ENCODE measurements around the gene MTRF1. TPM values are rescaled to one million over a fixed set of nuclear protein-coding genes. Genes with fewer than 3 reads are reported as not detected.

MTRF1 gene
- total RNA-seq, 2 experiments from 2014 or later, result 22.6 to 23.4 TPM

DNA sequence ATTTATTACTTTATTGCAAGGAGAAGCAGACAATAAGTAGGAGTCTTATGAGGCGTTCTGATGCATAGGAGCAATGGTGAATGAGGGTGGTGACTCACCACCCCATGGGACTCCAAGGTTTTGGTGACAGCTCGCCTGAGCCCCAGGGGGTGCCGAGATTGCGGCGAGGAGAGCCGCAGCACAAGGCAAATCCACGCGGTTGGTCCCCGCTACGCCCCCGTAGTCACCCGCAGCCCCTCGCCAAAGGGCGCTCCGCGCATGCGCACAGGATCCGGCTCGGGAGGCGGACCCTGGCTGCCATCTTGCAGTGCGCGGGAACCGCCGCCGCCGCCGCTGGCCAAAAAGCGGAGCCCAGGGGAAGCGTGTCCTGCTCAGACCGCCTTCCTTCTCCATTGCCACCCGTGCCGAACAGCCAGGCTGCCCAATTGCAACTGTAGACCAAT, 47.6 kb upstream of the MTRF1 start, which contains the start of gene NAA16:
TSS of gene NAA16 (plus strand) at position 305 of the 443 bp plus-strand sequence. CDS start 262 bp downstream, outside the sequence.
- Mint-ChIP-seq H3K4me3 (peak within 1 kb of the TSS; percentile 94), H3K27ac (peak within 1 kb of the TSS; percentile 95), H3K27me3 (no peaks in the 10 kb centered on the region), H3K9me3 (no peaks in the 10 kb centered on the region), H3K4me1 (ENCODE audit: low read depth) (peaks cover 27% of the 10 kb centered on the region), H3K36me3 (ENCODE audit: low read depth) (peaks cover 10% of the 10 kb centered on the region)
- intact Hi-C loops (cut with micrococcal nuclease), result loop anchor here (2.0 to 10.0 kb wide), 2 partner anchors 48 to 236 kb away; partner anchors contain the start of gene MTRF1
- DNase-seq, result peak; percentile 96
- ChIA-PET POLR2A (interaction anchor here (0.7 to 1.5 kb wide), 2 partner anchors 250 to 1003 kb away, joined by 3 to 4 read pairs; partner anchors contain the start of gene WBP4), CTCF (no interaction called here)
- ATAC-seq, result peak; percentile 83
- TF ChIP-seq, protein P1, sequence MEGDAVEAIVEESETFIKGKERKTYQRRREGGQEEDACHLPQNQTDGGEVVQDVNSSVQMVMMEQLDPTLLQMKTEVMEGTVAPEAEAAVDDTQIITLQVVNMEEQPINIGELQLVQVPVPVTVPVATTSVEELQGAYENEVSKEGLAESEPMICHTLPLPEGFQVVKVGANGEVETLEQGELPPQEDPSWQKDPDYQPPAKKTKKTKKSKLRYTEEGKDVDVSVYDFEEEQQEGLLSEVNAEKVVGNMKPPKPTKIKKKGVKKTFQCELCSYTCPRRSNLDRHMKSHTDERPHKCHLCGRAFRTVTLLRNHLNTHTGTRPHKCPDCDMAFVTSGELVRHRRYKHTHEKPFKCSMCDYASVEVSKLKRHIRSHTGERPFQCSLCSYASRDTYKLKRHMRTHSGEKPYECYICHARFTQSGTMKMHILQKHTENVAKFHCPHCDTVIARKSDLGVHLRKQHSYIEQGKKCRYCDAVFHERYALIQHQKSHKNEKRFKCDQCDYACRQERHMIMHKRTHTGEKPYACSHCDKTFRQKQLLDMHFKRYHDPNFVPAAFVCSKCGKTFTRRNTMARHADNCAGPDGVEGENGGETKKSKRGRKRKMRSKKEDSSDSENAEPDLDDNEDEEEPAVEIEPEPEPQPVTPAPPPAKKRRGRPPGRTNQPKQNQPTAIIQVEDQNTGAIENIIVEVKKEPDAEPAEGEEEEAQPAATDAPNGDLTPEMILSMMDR (IDR thresholded peaks at IDR 0.05), result no peak

DNA sequence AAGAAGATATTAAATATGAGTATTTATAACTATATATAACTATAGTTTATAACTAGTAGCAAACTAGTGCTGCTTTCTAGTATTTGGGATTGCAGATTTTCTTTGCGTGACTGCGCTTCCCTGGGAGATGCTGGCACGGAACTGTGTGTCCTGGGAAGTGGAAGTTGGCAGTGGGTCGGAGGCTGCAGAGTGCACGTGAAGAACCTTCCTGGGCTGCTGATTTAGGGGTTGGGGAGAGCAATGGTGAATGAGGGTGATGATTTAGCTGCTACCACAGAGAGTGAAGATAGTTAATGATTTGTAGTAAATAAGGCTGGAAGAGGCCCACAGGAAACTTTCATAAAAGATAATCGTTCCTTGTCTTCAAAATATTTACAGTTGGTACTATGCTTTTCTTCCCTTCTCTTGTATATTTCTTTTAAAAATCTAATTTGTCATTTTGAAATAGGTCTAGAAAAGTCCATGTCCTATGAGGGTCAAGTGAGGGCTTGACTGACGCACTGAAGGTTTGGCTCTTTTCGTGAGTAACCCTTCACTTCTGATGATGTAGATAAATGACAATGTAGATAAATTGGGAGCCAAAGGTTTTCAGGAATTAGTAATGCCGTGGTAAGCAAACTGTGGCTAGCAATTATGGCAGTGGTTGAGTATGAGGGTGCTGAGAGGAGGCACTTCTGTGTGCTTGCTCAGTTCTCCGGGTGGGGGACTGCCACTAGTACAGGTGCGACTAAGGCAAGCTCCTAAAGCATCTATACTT, 44.7 kb upstream of the MTRF1 start:
- no peak for ATAC-seq
- DNase-seq, result no peak
- TF ChIP-seq, protein P1 (IDR thresholded peaks at IDR 0.05), result no peak
- Mint-ChIP-seq H3K36me3 (ENCODE audit: low read depth) (peaks cover 8% of the 10 kb centered on the region), H3K4me1 (ENCODE audit: low read depth) (peaks cover 6% of the 10 kb centered on the region), H3K27me3 (no peaks in the 10 kb centered on the region), H3K9me3 (no peaks in the 10 kb centered on the region), H3K27ac (no peak overlapping the region), H3K4me3 (no peak overlapping the region)
- intact Hi-C loops (cut with micrococcal nuclease), result no loop called here
- POLR2A ChIA-PET, result no interaction called here
- CTCF ChIA-PET, result interaction anchor here (0.6 kb wide), 1 partner anchor 8 kb away, joined by 3 read pairs; no protein-coding TSS in a partner anchor

- ChIA-PET POLR2A (no interaction called here), CTCF (no interaction called here)
- H3K9me3 Mint-ChIP-seq, result no peaks in the 10 kb centered on the region
- H3K36me3 Mint-ChIP-seq (ENCODE audit: low read depth), result peaks cover 3% of the 10 kb centered on the region
- H3K4me3 Mint-ChIP-seq, result no peak overlapping the region
- intact Hi-C loops (cut with micrococcal nuclease), result no loop called here
- no peak for ATAC-seq
- no peaks in the 10 kb centered on the region for H3K27me3 Mint-ChIP-seq
- peaks cover 6% of the 10 kb centered on the region for H3K4me1 Mint-ChIP-seq (ENCODE audit: low read depth)
- H3K27ac Mint-ChIP-seq, result no peak overlapping the region
- no peak for DNase-seq
- TF ChIP-seq, protein P1 (IDR thresholded peaks at IDR 0.05), result no peak
Observed at GRCh38 chr13:41306271-41307145, 43.1 kb upstream of the MTRF1 start.

GRCh38 chr13:41304551-41304950, 41.2 kb upstream of the MTRF1 start:
- ChIA-PET CTCF (interaction anchor here (1.2 kb wide), 1 partner anchor 35 kb away, joined by 3 read pairs; no protein-coding TSS in a partner anchor), POLR2A (interaction anchor here (1.5 kb wide), 1 partner anchor 50 kb away, joined by 3 read pairs; no protein-coding TSS in a partner anchor)
- H3K9me3 Mint-ChIP-seq, result no peaks in the 10 kb centered on the region
- TF ChIP-seq, protein P1 (IDR thresholded peaks at IDR 0.05), result no peak
- no peak overlapping the region for H3K4me3 Mint-ChIP-seq
- no peaks in the 10 kb centered on the region for H3K27me3 Mint-ChIP-seq
- peaks cover 6% of the 10 kb centered on the region for H3K4me1 Mint-ChIP-seq (ENCODE audit: low read depth)
- ATAC-seq, result no peak
- DNase-seq, result no peak
- H3K36me3 Mint-ChIP-seq (ENCODE audit: low read depth), result no peaks in the 10 kb centered on the region
- intact Hi-C loops (cut with micrococcal nuclease), result no loop called here
- no peak overlapping the region for H3K27ac Mint-ChIP-seq

Data from activated CD8-positive, alpha-beta T cell treated with anti-CD3 and anti-CD28 coated beads for 36 hours (primary cell).